K562 (cell line): ENCODE measurements around the gene ZNF362. TPM values are rescaled to one million over a fixed set of nuclear protein-coding genes. Genes with fewer than 3 reads are reported as not detected.

Experiments
- ATF6 ChIP-seq: sonication (generic); formaldehyde crosslinking; IDR thresholded peaks from 2 replicates; pipeline ENCODE4 v1.4.0; 2020; ENCODE audit warnings: mild to moderate bottlenecking, missing genetic modification reagents
- CBX5 ChIP-seq: IDR thresholded peaks from 2 replicates; pipeline ENCODE4 v1.6.1; 2014; ENCODE audit warnings: low read depth, borderline replicate concordance
- CEBPZ ChIP-seq: fragments of 150-350 bp; IDR thresholded peaks from 2 replicates; pipeline ENCODE4 v1.6.1; 2014; ENCODE audit warnings: low read depth, mild to moderate bottlenecking, low read length, borderline replicate concordance
- CHAMP1 ChIP-seq: fragments of 450-650 bp; IDR thresholded peaks from 2 replicates; pipeline ENCODE4 v1.6.1; 2016; ENCODE audit warnings: mild to moderate bottlenecking
- FOXJ3 ChIP-seq: sonication (generic); formaldehyde crosslinking; IDR thresholded peaks from 2 replicates; pipeline ENCODE4 v1.4.0; 2020; ENCODE audit warnings: mild to moderate bottlenecking, missing genetic modification reagents
- FOXK2 ChIP-seq, 2 experiments: fragments of 450-650 bp; IDR thresholded peaks in 1 of 2; conservative IDR thresholded peaks in 1 of 2; 2 replicates each; pipeline ENCODE4 v1.6.1; 2016; ENCODE audit warnings: low read depth in 2 of 2, mild to moderate bottlenecking in 1 of 2
- KDM1A ChIP-seq, 2 experiments: fragments of 450-650 bp; IDR thresholded peaks; 2 replicates each; pipeline ENCODE4 v1.6.1; 2016; ENCODE audit warnings: mild to moderate bottlenecking in 2 of 2
- NFE2 ChIP-seq: IDR thresholded peaks from 2 replicates; pipeline ENCODE4 v1.6.1; 2014; ENCODE audit warnings: antibody characterized with exemption, low read depth
- NR1H2 ChIP-seq: sonication (generic); formaldehyde crosslinking; IDR thresholded peaks from 2 replicates; pipeline ENCODE4 v1.4.0; 2020; ENCODE audit warnings: mild to moderate bottlenecking, missing genetic modification reagents
- SFPQ ChIP-seq: fragments of 200-400 bp; formaldehyde crosslinking; IDR thresholded peaks from 2 replicates; pipeline ENCODE4 v1.6.1; 2017; ENCODE audit warnings: mild to moderate bottlenecking, low read depth, low read length, moderate library complexity
- ZBTB5 ChIP-seq: fragments of 450-650 bp; IDR thresholded peaks from 2 replicates; pipeline ENCODE4 v1.6.1; 2017; ENCODE audit warnings: antibody characterized with exemption
- ZNF232 ChIP-seq: sonication (generic); formaldehyde crosslinking; IDR thresholded peaks from 2 replicates; pipeline ENCODE4 v1.8.0; 2022; ENCODE audit warnings: mild to moderate bottlenecking, missing genetic modification reagents
- ZNF408 ChIP-seq: fragments of 250-450 bp; sonication (Bioruptor Pico); IDR thresholded peaks from 2 replicates; pipeline ENCODE4 v1.4.0; 2020; ENCODE audit warnings: low read depth, mild to moderate bottlenecking, moderate library complexity
- ZSCAN32 ChIP-seq: fragments of 450-650 bp; formaldehyde crosslinking; IDR thresholded peaks from 2 replicates; pipeline ENCODE4 v1.4.0; 2020; ENCODE audit warnings: mild to moderate bottlenecking, moderate library complexity
- polyA plus RNA-seq, 8 experiments: library from polyadenylated mRNA; depleted of rRNA in 4 of 8; stranded (reverse) in 5 of 8; unstranded in 3 of 8; fragments of >200 nt; fragmentation: Nextera tagmentation in 2 of 8; fragmentation: Illumina TruSeq in 1 of 8; extraction: Ambion mirVana in 2 of 8; extraction: Trizol in 1 of 8; gene quantifications; 2 replicates each; pipeline versions ENCODE4 v1.2.1 to v1.2.3, GENCODE V29; 2011 to 2014; ENCODE audit warnings: inconsistent platforms in 1 of 8, missing spikeins in 1 of 8
- total RNA-seq, 7 experiments: library from RNA; depleted of rRNA in 6 of 7; stranded (reverse); fragments of >200 nt in 6 of 7; fragmentation: Illumina TruSeq in 2 of 7; extraction: Trizol in 2 of 7; gene quantifications; 2 replicates each; pipeline versions ENCODE4 v1.2.1 to v1.2.3, GENCODE V29; 2011 to 2021; ENCODE audit warnings: low replicate concordance in 1 of 7

The ZNF362 gene
- total and polyA plus RNA-seq, 9 of the 15 experiments (the other 6 are each of a cell fraction or from before 2014, with no cell fraction given): 0.01 to 1.1 (median 0.35) TPM; not detected in 1

GRCh38 chr1:33349778-33350610 is 93.7 kb downstream of the ZNF362 start (continued):
- no peak for TF ChIP-seq ZBTB5
- peak; percentile 54; the same call in 1 of the 2 replicates for TF ChIP-seq ZNF232 (CRISPR knock-in tag)
- no peak for TF ChIP-seq CHAMP1
- TF ChIP-seq SFPQ: no peak
- TF ChIP-seq CEBPZ: no peak
- TF ChIP-seq NFE2: no peak
- TF ChIP-seq ZNF408 (CRISPR knock-in tag): no peak
- TF ChIP-seq ATF6 (CRISPR knock-in tag): no peak; the same call in 1 of the 2 replicates
- no peak for TF ChIP-seq CBX5
- peak; percentile 10; the same call in 1 of the 2 replicates for TF ChIP-seq NR1H2 (CRISPR knock-in tag)
- no peak for TF ChIP-seq FOXJ3
- 0 out of 2 replicates have a peak, but pooled peaks have one; percentile 43 for TF ChIP-seq ZSCAN32 (CRISPR knock-in tag)
- TF ChIP-seq FOXK2 (conservative IDR thresholded peaks at IDR 0.05 in 1 of 2, IDR thresholded peaks at IDR 0.05 in 1 of 2; ENCODE audit: low read depth in 2 of 2): no peak
- TF ChIP-seq KDM1A (IDR thresholded peaks at IDR 0.05): no peak
